Adipocyte (in vitro differentiated cells): ENCODE results near the gene AGPAT3.

ENCODE experiments used
- DNase-seq: peaks from one replicate; pipeline ENCODE4 v3.0.0-alpha.2; 2015; ENCODE audit warnings: low read depth
- H3K27me3 ChIP-seq: replicated peaks from 2 replicates; pipeline ENCODE4 v1.7.0; 2013; ENCODE audit warnings: mild to moderate bottlenecking, low read length, moderate library complexity; ENCODE audit not compliant: control insufficient read depth, insufficient read depth
- H3K36me3 ChIP-seq: 2 replicates; pipeline ENCODE4 v1.7.0; 2013; ENCODE audit warnings: low read length, mild to moderate bottlenecking, moderate library complexity; ENCODE audit not compliant: control insufficient read depth, insufficient read depth, severe bottlenecking
- H3K4me1 ChIP-seq: 2 replicates; pipeline ENCODE4 v1.7.0; 2013; ENCODE audit warnings: mild to moderate bottlenecking, low read length, moderate library complexity; ENCODE audit not compliant: control insufficient read depth, insufficient read depth
- H3K4me3 ChIP-seq: 2 replicates; pipeline ENCODE4 v1.7.0; 2013; ENCODE audit warnings: mild to moderate bottlenecking, low read length, moderate library complexity
- H3K9ac ChIP-seq: 2 replicates; pipeline ENCODE4 v1.7.0; 2013; ENCODE audit warnings: mild to moderate bottlenecking, low read length, moderate library complexity
- H3K9me3 ChIP-seq: 2 replicates; pipeline ENCODE4 v1.7.0; 2013; ENCODE audit warnings: mild to moderate bottlenecking, low read length, moderate library complexity; ENCODE audit not compliant: control insufficient read depth

Gene AGPAT3

GRCh38 chr21:43911935-43912487 lies 47.0 kb downstream of the AGPAT3 start:
- peaks cover 5% of the 10 kb centered on the region for H3K9me3 ChIP-seq
- H3K4me1 ChIP-seq: peaks cover 14% of the 10 kb centered on the region
- H3K27me3 ChIP-seq: no peaks in the 10 kb centered on the region
- H3K36me3 ChIP-seq: no peaks in the 10 kb centered on the region
- DNase-seq: no peak
- no peak overlapping the region for H3K9ac ChIP-seq
- no peak overlapping the region for H3K4me3 ChIP-seq

DNA sequence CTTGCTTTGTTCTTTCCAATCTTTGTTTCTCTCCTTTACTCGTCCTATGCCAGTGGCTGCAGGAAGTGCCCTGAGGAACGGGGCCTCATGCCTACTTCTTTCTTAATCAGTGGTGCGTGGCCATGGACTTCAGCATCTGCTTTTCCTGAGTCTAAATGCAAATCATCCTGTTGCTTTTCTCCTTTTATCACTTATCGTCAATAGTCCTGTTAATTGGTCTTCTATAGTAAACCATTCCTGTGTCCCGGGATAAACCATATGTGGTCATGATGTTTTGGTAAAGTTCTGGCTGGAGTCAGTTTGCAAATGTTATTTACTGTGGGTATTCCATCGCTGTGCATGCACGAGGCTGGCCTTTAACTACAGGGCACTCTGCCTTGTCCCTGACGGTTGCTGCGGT lies 47.5 kb downstream of the AGPAT3 start:
- Histone ChIP-seq H3K9ac (no peak overlapping the region), H3K4me1 (peaks cover 14% of the 10 kb centered on the region), H3K36me3 (no peaks in the 10 kb centered on the region), H3K4me3 (no peak overlapping the region), H3K9me3 (peaks cover 5% of the 10 kb centered on the region), H3K27me3 (no peaks in the 10 kb centered on the region)
- DNase-seq: no peak

DNA sequence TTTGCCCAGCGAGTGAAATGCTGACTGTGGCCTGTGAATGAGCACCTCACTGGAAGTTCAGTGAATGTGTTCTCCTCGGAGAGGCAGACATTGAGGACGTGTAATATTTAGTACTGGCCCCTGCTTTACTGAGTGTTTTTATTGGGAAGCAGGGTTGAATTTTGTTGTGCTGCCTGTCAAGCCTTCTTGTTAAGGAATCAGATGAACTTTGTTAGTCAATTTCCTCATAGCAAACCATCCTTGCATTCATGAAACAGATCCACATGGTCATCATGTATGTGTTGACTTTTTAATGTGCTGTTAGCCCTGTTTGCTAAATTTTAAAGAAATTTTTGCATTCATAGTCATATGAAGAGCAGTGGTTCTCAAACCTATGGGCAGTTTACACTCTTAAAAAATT lies 47.9 kb downstream of the AGPAT3 start:
- Histone ChIP-seq H3K27me3 (no peaks in the 10 kb centered on the region), H3K4me1 (peaks cover 14% of the 10 kb centered on the region), H3K9me3 (peaks cover 5% of the 10 kb centered on the region), H3K36me3 (no peaks in the 10 kb centered on the region), H3K4me3 (no peak overlapping the region), H3K9ac (no peak overlapping the region)
- no peak for DNase-seq

- Histone ChIP-seq H3K4me1 (peaks cover 14% of the 10 kb centered on the region), H3K36me3 (no peaks in the 10 kb centered on the region), H3K9me3 (peaks cover 5% of the 10 kb centered on the region), H3K4me3 (no peak overlapping the region), H3K9ac (no peak overlapping the region), H3K27me3 (no peaks in the 10 kb centered on the region)
- DNase-seq: no peak
Observed at GRCh38 chr21:43913928-43914327, 48.9 kb downstream of the AGPAT3 start.

GRCh38 chr21:43916076-43916475 lies 51.1 kb downstream of the AGPAT3 start:
- H3K27me3 ChIP-seq: no peaks in the 10 kb centered on the region
- DNase-seq: no peak
- H3K4me3 ChIP-seq: no peak overlapping the region
- peaks cover 11% of the 10 kb centered on the region for H3K4me1 ChIP-seq
- H3K36me3 ChIP-seq: no peaks in the 10 kb centered on the region
- H3K9me3 ChIP-seq: peaks cover 5% of the 10 kb centered on the region
- H3K9ac ChIP-seq: no peak overlapping the region

DNA sequence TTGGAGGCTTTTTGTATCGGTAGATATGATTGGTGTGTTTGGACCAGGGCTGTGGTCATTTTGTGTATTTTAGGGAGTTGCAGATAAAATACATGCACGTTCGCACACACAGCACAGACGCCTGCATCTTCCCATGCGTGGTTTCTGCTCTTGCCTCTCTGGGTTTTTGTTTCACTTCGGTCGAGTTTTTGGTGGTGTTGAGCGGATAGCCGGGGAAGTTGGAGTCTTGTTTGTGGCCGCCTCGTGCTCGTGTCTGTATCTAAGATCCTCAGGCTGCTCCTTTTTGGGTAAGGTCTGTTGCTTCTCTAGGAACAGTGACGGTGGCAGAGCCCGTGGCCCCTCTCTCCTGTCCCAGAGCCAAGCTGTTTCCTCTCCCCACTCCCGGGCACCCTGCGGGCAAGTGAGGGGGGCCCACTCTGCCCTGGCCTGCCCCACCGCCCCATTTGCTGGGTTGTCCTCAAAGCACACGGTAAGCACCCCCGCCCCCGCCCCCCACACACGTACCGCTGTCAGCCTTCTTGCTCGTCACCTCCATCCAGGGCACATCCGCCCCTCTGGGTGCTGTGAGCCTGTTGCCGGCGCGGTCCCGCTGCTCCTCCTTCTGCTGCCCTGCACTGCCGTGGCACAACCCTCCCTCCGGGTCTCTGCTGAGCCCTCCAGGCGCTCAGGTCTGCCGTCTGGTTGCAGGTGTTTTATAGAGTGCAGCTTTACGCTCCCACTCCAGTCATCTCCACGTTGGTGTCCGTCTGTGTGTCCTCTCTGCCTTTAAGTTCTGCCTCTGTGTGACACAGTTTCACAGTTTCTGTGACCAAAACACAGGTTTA lies 51.9 kb downstream of the AGPAT3 start:
- no peaks in the 10 kb centered on the region for H3K36me3 ChIP-seq
- peak overlapping the region; percentile 62 for H3K4me3 ChIP-seq
- H3K27me3 ChIP-seq: no peaks in the 10 kb centered on the region
- H3K9ac ChIP-seq: peak overlapping the region; percentile 16
- DNase-seq: no peak
- peaks cover 3% of the 10 kb centered on the region for H3K4me1 ChIP-seq
- peaks cover 5% of the 10 kb centered on the region for H3K9me3 ChIP-seq

- Histone ChIP-seq H3K4me1 (no peaks in the 10 kb centered on the region), H3K27me3 (no peaks in the 10 kb centered on the region), H3K9me3 (peaks cover 3% of the 10 kb centered on the region), H3K9ac (no peak overlapping the region), H3K4me3 (peak overlapping the region; percentile 62), H3K36me3 (no peaks in the 10 kb centered on the region)
- DNase-seq: no peak
Observed at GRCh38 chr21:43917515-43918384, 52.7 kb downstream of the AGPAT3 start.

DNA sequence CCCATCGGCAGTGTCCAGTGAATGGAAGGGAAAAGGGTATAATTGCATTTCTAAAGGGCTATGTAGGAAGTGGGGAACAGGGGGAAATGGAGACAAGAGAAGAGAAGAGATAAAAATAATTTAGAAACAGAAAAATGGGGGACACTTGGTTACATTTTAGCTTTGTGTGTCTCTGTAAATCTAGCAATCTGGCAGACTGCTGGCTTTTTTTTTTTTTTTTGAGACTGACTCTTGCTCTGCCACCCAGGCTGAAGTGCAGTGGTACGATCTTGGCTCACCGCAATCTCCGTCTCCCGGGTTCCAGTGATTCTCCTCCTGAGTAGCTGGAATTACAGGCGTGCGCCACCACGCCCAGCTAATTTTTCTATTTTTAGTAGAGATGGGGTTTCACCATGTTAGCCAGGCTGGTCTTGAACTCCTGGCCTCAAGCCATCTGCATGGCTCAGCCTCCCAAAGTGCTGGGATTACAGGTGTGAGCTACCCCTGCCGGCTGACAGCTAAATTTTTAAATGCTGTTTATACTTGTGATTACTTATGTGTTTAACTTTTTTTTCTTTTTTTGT lies 53.4 kb downstream of the AGPAT3 start:
- no peak overlapping the region for H3K4me3 ChIP-seq
- peaks cover 6% of the 10 kb centered on the region for H3K4me1 ChIP-seq
- no peak for DNase-seq
- no peak overlapping the region for H3K9ac ChIP-seq
- H3K9me3 ChIP-seq: no peaks in the 10 kb centered on the region
- no peaks in the 10 kb centered on the region for H3K36me3 ChIP-seq
- no peaks in the 10 kb centered on the region for H3K27me3 ChIP-seq

GRCh38 chr21:43919283-43919682 lies 54.3 kb downstream of the AGPAT3 start:
- Histone ChIP-seq H3K36me3 (peaks cover under 1% of the 10 kb centered on the region), H3K9me3 (no peaks in the 10 kb centered on the region), H3K4me3 (no peak overlapping the region), H3K4me1 (peaks cover 11% of the 10 kb centered on the region), H3K27me3 (no peaks in the 10 kb centered on the region), H3K9ac (no peak overlapping the region)
- DNase-seq: no peak

DNA sequence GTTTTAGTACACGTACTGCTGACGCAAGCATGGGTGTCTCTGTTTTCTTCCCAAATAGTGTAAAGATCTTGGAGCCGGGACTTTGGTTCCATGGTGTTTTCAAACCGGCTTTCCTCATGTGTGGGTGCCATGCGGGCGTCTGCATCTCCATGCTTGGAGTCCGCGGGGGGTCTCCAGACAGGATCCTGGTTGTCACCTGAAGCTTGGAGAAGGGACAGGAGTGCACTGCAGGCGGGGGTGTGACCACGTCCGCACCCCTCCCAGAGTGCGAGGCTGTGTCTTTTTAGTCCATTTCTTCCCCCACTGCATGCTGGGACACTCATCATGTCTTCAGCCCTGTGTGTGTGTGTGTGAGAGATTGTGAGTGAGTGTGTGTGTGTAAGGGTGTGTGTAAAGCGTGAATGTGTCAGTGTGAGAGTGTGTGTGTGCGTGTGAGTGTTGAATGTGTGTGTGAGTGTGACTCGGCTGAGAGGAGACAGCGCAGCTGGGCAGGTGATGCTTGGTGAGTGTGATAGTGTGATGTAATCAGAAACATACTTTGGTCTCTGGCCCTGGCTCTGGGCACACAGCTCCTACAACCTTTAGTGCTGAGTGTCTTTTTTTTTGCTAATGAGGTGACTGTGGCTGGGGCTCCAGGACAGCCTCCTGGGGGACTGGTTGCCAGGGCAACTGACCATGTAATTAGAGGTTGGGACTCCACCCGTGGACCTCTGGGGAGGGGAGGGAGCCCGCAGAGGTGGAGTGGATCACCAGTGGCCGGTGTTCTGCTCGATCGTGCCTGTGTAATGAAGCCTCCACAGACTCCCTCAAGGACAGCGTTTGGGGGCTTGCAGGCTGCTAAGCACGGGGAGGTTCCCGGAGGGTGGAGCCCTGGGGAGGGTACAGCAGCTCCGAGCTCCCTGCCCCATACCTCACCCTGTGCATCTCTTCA lies 55.1 kb downstream of the AGPAT3 start:
- Histone ChIP-seq H3K4me3 (no peak overlapping the region), H3K9me3 (no peaks in the 10 kb centered on the region), H3K9ac (no peak overlapping the region), H3K27me3 (no peaks in the 10 kb centered on the region), H3K36me3 (peaks cover 4% of the 10 kb centered on the region), H3K4me1 (peaks cover 19% of the 10 kb centered on the region)
- no peak for DNase-seq
